RWPE1 (cell line): ENCODE data around the gene UVRAG.

Experiments used
- CTCF ChIA-PET: fragments of 350-600 bp; sonication (Branson Sonifier 250); formaldehyde crosslinking; extraction: SDS; loops from one replicate; lab custom pipeline; 2021; lab: Yijun Ruan, JAX
- POLR2A ChIA-PET: fragments of 400-600 bp; formaldehyde crosslinking; extraction: SDS; loops from one replicate; lab custom pipeline; 2020; ENCODE audit warnings: antibody characterized with exemption; ENCODE audit not compliant: low non-redundant PET; lab: Yijun Ruan, JAX
- DNase-seq: peaks from one replicate; pipeline ENCODE4 v3.0.0; 2012; ENCODE audit warnings: low spot score
- H3K27ac ChIP-seq: fragments of 450-650 bp; 2 replicates; pipeline ENCODE4 v1.5.1; 2017
- TF ChIP-seq, protein P1 (sequence below): fragments of 450-650 bp; conservative IDR thresholded peaks from 2 replicates; pipeline ENCODE4 v1.5.1; 2017; ENCODE audit warnings: low read depth, mild to moderate bottlenecking

UVRAG gene

DNA sequence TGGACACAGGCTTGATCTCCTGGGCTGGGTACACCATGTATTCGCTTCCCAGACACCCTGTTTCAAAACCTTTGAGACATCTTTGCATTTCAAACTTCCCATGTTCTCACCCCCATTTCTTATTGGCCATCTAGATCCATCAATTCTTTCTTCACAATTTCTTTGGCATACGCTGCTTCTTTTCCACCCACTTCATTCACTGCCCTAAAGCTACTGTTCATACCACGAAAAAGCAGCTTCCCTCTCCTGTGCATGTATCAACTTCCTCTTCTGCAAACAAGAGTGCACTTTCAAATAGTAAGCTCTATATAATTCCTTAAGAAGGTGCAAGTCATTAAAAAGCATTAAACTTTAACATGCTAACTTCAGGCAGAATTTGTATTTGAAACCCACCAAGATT is 21.4 kb downstream of the UVRAG start:
- ChIA-PET CTCF (no interaction called here), POLR2A (no interaction called here)
- TF ChIP-seq, protein P1, sequence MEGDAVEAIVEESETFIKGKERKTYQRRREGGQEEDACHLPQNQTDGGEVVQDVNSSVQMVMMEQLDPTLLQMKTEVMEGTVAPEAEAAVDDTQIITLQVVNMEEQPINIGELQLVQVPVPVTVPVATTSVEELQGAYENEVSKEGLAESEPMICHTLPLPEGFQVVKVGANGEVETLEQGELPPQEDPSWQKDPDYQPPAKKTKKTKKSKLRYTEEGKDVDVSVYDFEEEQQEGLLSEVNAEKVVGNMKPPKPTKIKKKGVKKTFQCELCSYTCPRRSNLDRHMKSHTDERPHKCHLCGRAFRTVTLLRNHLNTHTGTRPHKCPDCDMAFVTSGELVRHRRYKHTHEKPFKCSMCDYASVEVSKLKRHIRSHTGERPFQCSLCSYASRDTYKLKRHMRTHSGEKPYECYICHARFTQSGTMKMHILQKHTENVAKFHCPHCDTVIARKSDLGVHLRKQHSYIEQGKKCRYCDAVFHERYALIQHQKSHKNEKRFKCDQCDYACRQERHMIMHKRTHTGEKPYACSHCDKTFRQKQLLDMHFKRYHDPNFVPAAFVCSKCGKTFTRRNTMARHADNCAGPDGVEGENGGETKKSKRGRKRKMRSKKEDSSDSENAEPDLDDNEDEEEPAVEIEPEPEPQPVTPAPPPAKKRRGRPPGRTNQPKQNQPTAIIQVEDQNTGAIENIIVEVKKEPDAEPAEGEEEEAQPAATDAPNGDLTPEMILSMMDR, result no peak
- no peak overlapping the region for H3K27ac ChIP-seq
- no peak for DNase-seq

DNA sequence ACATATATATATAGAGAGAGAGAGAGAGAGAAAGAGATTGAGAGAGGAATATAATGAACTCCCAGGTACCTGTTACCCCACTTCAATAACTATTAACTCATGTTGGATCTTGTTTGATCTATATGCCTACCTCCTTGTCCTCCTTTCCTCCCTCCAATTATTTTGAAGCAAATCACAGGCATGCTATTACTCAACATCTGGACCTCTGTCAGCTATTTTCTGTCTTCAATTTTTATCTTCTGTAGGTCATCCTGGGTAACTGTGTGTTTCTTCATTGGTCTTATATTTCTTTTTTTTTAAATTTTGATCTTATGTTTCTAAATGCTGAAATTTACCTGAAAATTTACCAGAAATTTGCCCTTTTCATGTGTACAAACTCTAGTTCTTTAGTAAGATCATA is 24.8 kb downstream of the UVRAG start:
- CTCF ChIA-PET, result interaction anchor here (0.7 to 1.2 kb wide), 2 partner anchors 78 to 479 kb away, joined by 4 read pairs; no protein-coding TSS in a partner anchor
- DNase-seq, result no peak
- no peak overlapping the region for H3K27ac ChIP-seq
- TF ChIP-seq, protein P1, result no peak
- POLR2A ChIA-PET, result interaction anchor here (0.6 kb wide), 1 partner anchor 24 kb away, joined by 4 read pairs; no protein-coding TSS in a partner anchor

DNA sequence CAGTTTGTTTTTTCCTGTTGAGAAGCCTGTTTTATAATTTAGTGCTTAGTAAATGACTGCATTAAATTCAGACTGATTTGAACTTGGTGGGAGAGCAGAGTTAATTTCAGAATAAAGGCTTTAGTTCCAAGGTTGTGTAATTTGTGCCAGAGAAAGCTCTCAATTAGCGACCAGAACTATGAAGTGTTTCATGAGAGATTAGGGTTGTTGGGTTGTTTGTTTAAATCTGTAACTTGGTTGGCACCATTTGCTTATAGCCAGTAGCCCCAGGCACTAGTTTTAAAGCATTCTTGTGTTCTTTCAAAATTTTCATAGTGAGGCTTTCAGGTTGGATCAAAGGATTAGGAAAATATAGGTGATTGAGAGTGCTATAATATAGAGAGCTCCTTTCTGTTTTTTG is 25.5 kb downstream of the UVRAG start:
- TF ChIP-seq, protein P1, result no peak
- CTCF ChIA-PET, result interaction anchor here (0.7 kb wide), 1 partner anchor 77 kb away, joined by 4 read pairs; no protein-coding TSS in a partner anchor
- H3K27ac ChIP-seq, result no peak overlapping the region
- POLR2A ChIA-PET, result no interaction called here
- no peak for DNase-seq

DNA sequence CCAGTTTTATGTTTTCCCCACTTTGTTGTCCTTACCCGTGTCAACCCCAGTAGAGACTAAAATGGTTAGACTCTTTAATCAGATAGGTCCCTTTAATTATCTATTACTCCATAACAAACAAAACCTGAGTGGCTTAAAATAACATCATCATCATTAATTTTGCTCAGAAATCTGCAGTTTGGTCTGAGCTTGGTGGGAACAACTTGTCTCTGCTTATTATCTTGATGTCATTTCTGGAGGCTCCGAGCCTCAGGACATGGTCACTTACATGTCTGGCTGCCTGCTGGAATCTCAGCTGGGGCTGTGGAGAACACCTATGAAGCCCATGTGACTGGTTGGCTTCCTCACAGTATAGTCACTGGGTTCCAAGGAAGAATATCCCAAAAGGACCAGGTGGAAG is 26.7 kb downstream of the UVRAG start:
- POLR2A ChIA-PET, result no interaction called here
- DNase-seq, result no peak
- no peak overlapping the region for H3K27ac ChIP-seq
- CTCF ChIA-PET, result no interaction called here
- TF ChIP-seq, protein P1, result no peak

DNA sequence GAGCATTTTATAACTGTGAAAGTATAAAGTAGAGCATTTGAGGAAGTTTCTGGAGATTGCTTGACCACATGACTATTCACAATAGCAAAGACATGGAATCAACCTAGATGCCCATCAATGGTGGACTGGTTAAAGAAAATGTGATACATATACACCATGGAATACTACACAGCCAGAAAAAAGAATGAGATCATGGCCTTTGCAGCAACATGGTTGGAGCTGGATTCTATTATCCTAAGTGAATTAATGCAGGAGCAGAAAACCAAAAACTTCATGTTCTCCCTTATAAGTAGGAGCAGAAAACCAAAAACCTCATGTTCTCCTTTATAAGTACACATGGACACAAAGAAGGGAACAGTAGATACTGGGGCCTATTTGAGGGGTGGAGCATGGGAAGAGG is 30.3 kb downstream of the UVRAG start:
- CTCF ChIA-PET, result interaction anchor here (0.5 to 0.6 kb wide), 3 partner anchors 10 to 1174 kb away, joined by 3 to 4 read pairs (median 3); no protein-coding TSS in a partner anchor
- DNase-seq, result no peak
- TF ChIP-seq, protein P1, result no peak
- H3K27ac ChIP-seq, result no peak overlapping the region
- POLR2A ChIA-PET, result no interaction called here

DNA sequence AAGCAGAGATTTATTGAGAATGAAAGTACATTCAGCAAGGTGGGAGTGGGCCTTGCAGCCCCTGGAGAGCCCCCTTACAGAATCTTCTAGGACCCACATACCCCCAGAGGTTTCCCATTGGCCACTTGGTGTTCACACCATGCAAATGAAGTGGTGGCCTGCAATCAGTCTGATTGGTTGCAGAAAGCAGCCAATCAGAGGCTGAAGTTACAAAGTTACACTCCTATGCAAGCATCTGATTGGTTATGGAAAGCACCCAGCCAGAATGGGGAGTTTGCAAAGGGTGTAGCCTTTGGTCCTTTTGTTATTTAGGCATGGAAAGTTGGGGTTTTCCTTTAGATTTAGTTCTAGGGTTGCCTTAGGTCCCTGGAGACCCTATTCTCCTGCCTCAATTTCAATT is 34.9 kb downstream of the UVRAG start:
- H3K27ac ChIP-seq, result no peak overlapping the region
- ChIA-PET CTCF (no interaction called here), POLR2A (no interaction called here)
- TF ChIP-seq, protein P1, result no peak
- DNase-seq, result no peak
